ENCODE results near the gene MAP4K1. TPM values are rescaled to one million over a fixed set of nuclear protein-coding genes. Genes with fewer than 3 reads are reported as not detected.

MAP4K1 gene
- not detected in 2 replicates for total RNA-seq

- no peaks in the 10 kb centered on the region for H3K27me3 ChIP-seq (ENCODE audit: control insufficient read depth, insufficient read depth, low read length)
- DNase-seq (ENCODE audit: low read depth) = peak; percentile 39
- H3K4me3 ChIP-seq (ENCODE audit: low read depth, low read length) = peak within 1 kb of the TSS; percentile 81
- H3K36me3 ChIP-seq (ENCODE audit: control insufficient read depth, insufficient read depth, low read length) = peaks cover 7% of the 10 kb centered on the region
- FAIRE-seq = peak; percentile 7
- no peak for TF ChIP-seq CTCF (IDR thresholded peaks at IDR 0.05; ENCODE audit: insufficient read depth, low read length, severe bottlenecking)
Observed at GRCh38 chr19:38617764-38618589, at the start of gene MAP4K1. Gene MAP4K1, minus strand, starts transcription at chr19:38617953. Its CDS starts 58 bp downstream, at chr19:38617895.

- DNase-seq (ENCODE audit: low read depth) (peak; percentile 82), FAIRE-seq (no peak)
- H3K27me3 ChIP-seq (ENCODE audit: control insufficient read depth, insufficient read depth, low read length) = no peaks in the 10 kb centered on the region
- H3K36me3 ChIP-seq (ENCODE audit: control insufficient read depth, insufficient read depth, low read length) = peaks cover 17% of the 10 kb centered on the region
- no peak overlapping the region for H3K4me3 ChIP-seq (ENCODE audit: low read depth, low read length)
- no peak for TF ChIP-seq CTCF (IDR thresholded peaks at IDR 0.05; ENCODE audit: insufficient read depth, low read length, severe bottlenecking)
Observed at GRCh38 chr19:38666663-38667511, 49.1 kb upstream of the MAP4K1 start.

- DNase-seq (ENCODE audit: low read depth) (no peak), FAIRE-seq (no peak)
- H3K4me3 ChIP-seq (ENCODE audit: low read depth, low read length) = no peak overlapping the region
- no peak for TF ChIP-seq CTCF (IDR thresholded peaks at IDR 0.05; ENCODE audit: insufficient read depth, low read length, severe bottlenecking)
- H3K36me3 ChIP-seq (ENCODE audit: control insufficient read depth, insufficient read depth, low read length) = peaks cover 17% of the 10 kb centered on the region
- no peaks in the 10 kb centered on the region for H3K27me3 ChIP-seq (ENCODE audit: control insufficient read depth, insufficient read depth, low read length)
Observed at GRCh38 chr19:38665950-38666662, 48.4 kb upstream of the MAP4K1 start.

- DNase-seq (ENCODE audit: low read depth) (no peak), FAIRE-seq (no peak)
- H3K27me3 ChIP-seq (ENCODE audit: control insufficient read depth, insufficient read depth, low read length) = no peaks in the 10 kb centered on the region
- no peak for TF ChIP-seq CTCF (IDR thresholded peaks at IDR 0.05; ENCODE audit: insufficient read depth, low read length, severe bottlenecking)
- peaks cover 21% of the 10 kb centered on the region for H3K36me3 ChIP-seq (ENCODE audit: control insufficient read depth, insufficient read depth, low read length)
- H3K4me3 ChIP-seq (ENCODE audit: low read depth, low read length) = no peak overlapping the region
Observed at GRCh38 chr19:38665219-38665931, 47.6 kb upstream of the MAP4K1 start.

- H3K36me3 ChIP-seq (ENCODE audit: control insufficient read depth, insufficient read depth, low read length) = peaks cover 17% of the 10 kb centered on the region
- no peak for TF ChIP-seq CTCF (IDR thresholded peaks at IDR 0.05; ENCODE audit: insufficient read depth, low read length, severe bottlenecking)
- FAIRE-seq (no peak), DNase-seq (ENCODE audit: low read depth) (no peak)
- no peak overlapping the region for H3K4me3 ChIP-seq (ENCODE audit: low read depth, low read length)
- H3K27me3 ChIP-seq (ENCODE audit: control insufficient read depth, insufficient read depth, low read length) = no peaks in the 10 kb centered on the region
Observed at GRCh38 chr19:38664503-38665211, 46.9 kb upstream of the MAP4K1 start.

Measured in bronchial epithelial cell (primary cell).